ENCODE results near the gene CRELD2.

CRELD2 gene

GRCh38 chr22:49917974-49918910, at the start of gene CRELD2, which contains the start of gene ALG12:
TSS of gene CRELD2 (plus strand) at chr22:49918634. CDS start at chr22:49918770, 136 bp downstream.
TSS of gene ALG12 (minus strand) at chr22:49918438. CDS start at chr22:49913765, 4,673 bp downstream.
- DNase-seq (ENCODE audit: low read depth), result peak; percentile 92

- no peak for DNase-seq (ENCODE audit: low read depth)
These were observed 49.2 kb upstream of the CRELD2 start for GRCh38 chr22:49869086-49869830.

GRCh38 chr22:49869845-49870712, 48.4 kb upstream of the CRELD2 start:
- DNase-seq (ENCODE audit: low read depth), result no peak

- no peak for DNase-seq (ENCODE audit: low read depth)
These were observed 47.0 kb upstream of the CRELD2 start for GRCh38 chr22:49871482-49871881.

DNA sequence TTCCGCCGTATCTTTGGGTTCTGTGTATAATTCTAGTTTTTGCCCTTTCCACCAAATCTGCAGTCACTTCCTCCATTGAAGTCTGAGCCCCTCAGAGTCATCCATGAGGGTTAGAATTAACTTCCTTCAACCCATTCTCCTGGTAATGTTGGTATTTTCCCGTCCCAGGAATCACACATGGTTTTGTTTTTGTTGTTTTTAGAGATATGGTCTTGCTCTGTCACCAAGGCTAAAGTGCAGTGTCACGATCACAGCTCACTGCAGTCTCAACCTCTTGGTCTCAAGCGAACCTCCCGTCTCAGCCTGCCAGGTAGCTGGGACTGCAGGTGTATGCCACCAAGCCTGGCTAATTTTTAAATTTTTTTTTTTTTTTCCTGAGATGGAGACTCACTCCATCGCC, 46.1 kb upstream of the CRELD2 start:
- no peak for DNase-seq (ENCODE audit: low read depth)

- no peak for DNase-seq (ENCODE audit: low read depth)
These were observed 45.0 kb upstream of the CRELD2 start for GRCh38 chr22:49873228-49873940.

GRCh38 chr22:49877642-49878041, 40.8 kb upstream of the CRELD2 start:
- DNase-seq (ENCODE audit: low read depth), result no peak

- DNase-seq (ENCODE audit: low read depth), result no peak
These were observed 40.2 kb upstream of the CRELD2 start for GRCh38 chr22:49878206-49878605.

- no peak for DNase-seq (ENCODE audit: low read depth)
These were observed 38.6 kb upstream of the CRELD2 start for GRCh38 chr22:49879871-49880270.

- DNase-seq (ENCODE audit: low read depth), result no peak
These were observed 38.2 kb upstream of the CRELD2 start for GRCh38 chr22:49880281-49880680.

- no peak for DNase-seq (ENCODE audit: low read depth)
These were observed 36.6 kb upstream of the CRELD2 start for GRCh38 chr22:49881856-49882255.

- DNase-seq (ENCODE audit: low read depth), result no peak
These were observed 35.7 kb upstream of the CRELD2 start for GRCh38 chr22:49882519-49883293.

DNA sequence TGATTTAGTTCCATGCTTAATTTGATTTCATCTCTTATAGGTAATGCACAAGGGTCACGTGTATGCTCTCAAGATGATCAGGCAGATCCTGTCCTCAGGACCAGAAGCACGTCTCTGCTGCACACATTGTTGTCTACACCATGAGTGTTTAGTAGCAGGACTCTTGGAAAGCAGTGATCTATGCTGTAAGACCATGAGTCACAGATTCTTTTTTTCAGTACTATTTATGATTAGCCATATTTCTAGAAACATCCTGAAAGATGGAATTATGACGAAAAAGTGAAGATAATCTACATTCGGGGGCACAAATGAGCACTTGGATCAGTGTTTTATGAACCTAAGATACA, 35.2 kb upstream of the CRELD2 start:
- no peak for DNase-seq (ENCODE audit: low read depth)

DNA sequence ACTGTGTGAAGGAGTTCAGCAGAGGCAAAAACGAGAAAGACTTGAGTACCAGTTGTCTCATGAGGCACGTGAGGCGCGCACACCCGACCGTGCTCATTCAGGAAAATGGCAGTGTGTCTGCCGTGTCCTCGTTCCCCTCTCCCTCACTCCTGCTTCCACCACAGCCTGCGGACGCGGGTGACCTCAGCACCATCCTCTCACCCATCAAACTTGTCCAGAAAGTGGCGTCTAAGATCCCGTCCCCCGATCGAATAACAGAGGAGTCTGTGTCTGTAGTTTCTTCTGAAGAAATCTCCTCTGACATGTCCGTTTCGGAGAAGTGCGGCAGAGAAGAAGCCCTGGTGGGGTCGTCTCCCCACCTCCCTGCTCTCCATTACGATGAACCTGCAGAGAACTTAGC, 34.4 kb upstream of the CRELD2 start:
- DNase-seq (ENCODE audit: low read depth), result no peak

GRCh38 chr22:49884503-49885260, 33.8 kb upstream of the CRELD2 start:
- DNase-seq (ENCODE audit: low read depth), result no peak

- no peak for DNase-seq (ENCODE audit: low read depth)
These were observed 33.2 kb upstream of the CRELD2 start for GRCh38 chr22:49885281-49885680.

DNA sequence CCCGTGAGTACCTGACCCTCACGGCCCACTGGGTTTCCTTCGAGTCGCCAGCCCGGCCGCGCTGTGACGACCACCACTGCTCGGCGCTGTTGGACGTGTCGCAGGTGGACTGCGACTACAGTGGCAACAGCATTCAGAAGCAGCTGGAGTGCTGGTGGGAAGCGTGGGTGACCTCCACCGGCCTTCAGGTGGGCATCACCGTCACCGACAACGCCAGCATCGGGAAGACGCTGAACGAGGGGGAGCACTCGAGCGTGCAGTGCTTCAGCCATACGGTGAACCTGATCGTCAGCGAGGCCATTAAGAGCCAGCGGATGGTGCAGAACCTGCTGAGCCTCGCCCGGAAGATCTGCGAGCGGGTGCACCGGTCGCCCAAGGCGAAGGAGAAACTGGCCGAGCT, 32.6 kb upstream of the CRELD2 start:
- no peak for DNase-seq (ENCODE audit: low read depth)

DNA sequence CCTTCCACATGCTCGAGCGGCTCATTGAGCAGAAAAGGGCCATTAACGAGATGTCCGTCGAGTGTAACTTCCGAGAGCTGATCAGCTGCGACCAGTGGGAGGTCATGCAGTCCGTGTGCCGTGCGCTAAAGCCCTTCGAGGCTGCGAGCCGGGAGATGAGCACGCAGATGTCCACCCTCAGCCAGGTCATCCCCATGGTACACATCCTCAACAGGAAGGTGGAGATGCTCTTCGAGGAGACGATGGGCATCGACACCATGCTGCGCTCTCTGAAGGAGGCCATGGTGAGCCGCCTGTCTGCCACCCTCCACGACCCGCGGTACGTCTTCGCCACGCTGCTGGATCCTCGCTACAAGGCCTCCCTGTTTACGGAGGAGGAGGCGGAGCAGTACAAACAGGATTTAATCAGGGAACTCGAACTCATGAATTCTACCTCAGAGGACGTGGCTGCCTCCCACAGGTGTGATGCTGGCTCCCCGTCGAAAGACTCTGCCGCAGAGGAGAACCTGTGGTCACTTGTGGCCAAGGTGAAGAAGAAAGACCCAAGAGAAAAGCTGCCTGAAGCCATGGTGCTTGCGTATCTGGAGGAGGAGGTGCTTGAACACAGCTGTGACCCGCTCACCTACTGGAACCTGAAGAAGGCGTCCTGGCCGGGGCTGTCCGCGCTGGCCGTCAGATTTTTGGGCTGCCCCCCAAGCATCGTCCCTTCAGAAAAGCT, 31.9 kb upstream of the CRELD2 start:
- no peak for DNase-seq (ENCODE audit: low read depth)

DNA sequence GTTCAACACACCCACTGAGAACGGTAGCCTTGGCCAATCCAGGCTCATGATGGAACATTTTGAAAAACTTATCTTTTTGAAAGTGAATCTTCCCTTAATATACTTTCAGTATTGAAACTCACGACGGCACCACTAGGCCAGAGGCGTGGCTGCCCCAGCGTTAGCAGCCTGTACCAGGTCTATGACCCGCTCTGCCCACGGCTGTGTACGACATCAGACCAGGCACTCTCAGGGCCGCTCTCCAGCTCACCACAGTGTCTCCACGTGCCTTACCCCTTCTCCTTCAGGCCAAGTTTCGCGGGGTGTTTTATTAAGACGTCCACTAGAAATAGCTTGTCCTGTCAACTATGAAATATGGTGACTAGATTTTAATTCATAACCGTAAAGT, 31.4 kb upstream of the CRELD2 start:
- no peak for DNase-seq (ENCODE audit: low read depth)
